SK-N-SH treated with all-trans-retinoic acid at 6 μM for 48 hours (cell line): ENCODE data around the gene MT1G.

Source experiments
- ATAC-seq: fragments of 200-7000 bp; cut with Tn5 transposase; 3 replicates; pipeline ENCODE4 v1.9.1; 2020; ENCODE audit warnings: mild to moderate bottlenecking, moderate library complexity
- ARNTL ChIP-seq: fragments of 450-650 bp; formaldehyde crosslinking; IDR thresholded peaks from 2 replicates; pipeline ENCODE4 v1.5.0; 2020; ENCODE audit warnings: low read depth, mild to moderate bottlenecking, moderate library complexity, borderline replicate concordance
- BACH2 ChIP-seq: fragments of 250-450 bp; sonication (Bioruptor Pico); IDR thresholded peaks from 2 replicates; pipeline ENCODE4 v1.9.0; 2021; ENCODE audit warnings: mild to moderate bottlenecking, borderline replicate concordance
- ESRRG ChIP-seq: fragments of 250-450 bp; sonication (Bioruptor Pico); IDR thresholded peaks from 2 replicates; pipeline ENCODE4 v1.6.1; 2021; ENCODE audit warnings: mild to moderate bottlenecking
- ISL1 ChIP-seq: fragments of 250-450 bp; sonication (Bioruptor Pico); IDR thresholded peaks from 2 replicates; pipeline ENCODE4 v2.1.2; 2022; ENCODE audit warnings: mild to moderate bottlenecking, moderate library complexity
- OSR1 ChIP-seq: fragments of 250-450 bp; sonication (Bioruptor Pico); IDR thresholded peaks from 2 replicates; pipeline ENCODE4 v1.8.0; 2022; ENCODE audit warnings: moderate library complexity, mild to moderate bottlenecking, inconsistent platforms
- PPARA ChIP-seq: fragments of 250-450 bp; sonication (Bioruptor Pico); IDR thresholded peaks from 2 replicates; pipeline ENCODE4 v1.5.0; 2020; ENCODE audit warnings: mild to moderate bottlenecking, borderline replicate concordance
- RARB ChIP-seq: fragments of 250-450 bp; sonication (Bioruptor Pico); IDR thresholded peaks from 2 replicates; pipeline ENCODE4 v1.8.0; 2021; ENCODE audit warnings: mild to moderate bottlenecking, moderate library complexity
- SNAI2 ChIP-seq: fragments of 250-450 bp; sonication (Bioruptor Pico); IDR thresholded peaks from 2 replicates; pipeline ENCODE4 v1.5.0; 2020; ENCODE audit warnings: mild to moderate bottlenecking, moderate library complexity
- TCF4 ChIP-seq: fragments of 250-450 bp; sonication (Bioruptor Pico); IDR thresholded peaks from 2 replicates; pipeline ENCODE4 v1.8.0; 2021; ENCODE audit warnings: mild to moderate bottlenecking, moderate library complexity, borderline replicate concordance
- ZC3H10 ChIP-seq: fragments of 250-450 bp; sonication (Bioruptor Pico); IDR thresholded peaks from 2 replicates; pipeline ENCODE4 v1.5.1; 2021; ENCODE audit warnings: mild to moderate bottlenecking, moderate library complexity
- ZFP3 ChIP-seq: fragments of 250-450 bp; sonication (Bioruptor Pico); IDR thresholded peaks from 2 replicates; pipeline ENCODE4 v1.5.0; 2020; ENCODE audit warnings: mild to moderate bottlenecking, moderate library complexity
- ZFP30 ChIP-seq: fragments of 450-650 bp; formaldehyde crosslinking; IDR thresholded peaks from 2 replicates; pipeline ENCODE4 v1.5.0; 2022; ENCODE audit warnings: mild to moderate bottlenecking, moderate library complexity
- ZNF565 ChIP-seq: fragments of 450-650 bp; formaldehyde crosslinking; conservative IDR thresholded peaks from 2 replicates; pipeline ENCODE4 v1.5.0; 2020; ENCODE audit warnings: low read depth, mild to moderate bottlenecking, moderate library complexity
- ZNF70 ChIP-seq: fragments of 450-650 bp; formaldehyde crosslinking; IDR thresholded peaks from 2 replicates; pipeline ENCODE4 v1.5.0; 2020; ENCODE audit warnings: mild to moderate bottlenecking, moderate library complexity
- ZNF8 ChIP-seq: fragments of 450-650 bp; formaldehyde crosslinking; IDR thresholded peaks from 2 replicates; pipeline ENCODE4 v1.5.0; 2020; ENCODE audit warnings: mild to moderate bottlenecking, moderate library complexity
- TF ChIP-seq, protein P1 (sequence below): fragments of 250-450 bp; sonication (Bioruptor Pico); IDR thresholded peaks from 2 replicates; pipeline ENCODE4 v1.5.0; 2020; ENCODE audit warnings: mild to moderate bottlenecking, moderate library complexity
- TF ChIP-seq, protein P2 (sequence below): fragments of 250-450 bp; sonication (Bioruptor Pico); IDR thresholded peaks from 2 replicates; pipeline ENCODE4 v1.8.0; 2020; ENCODE audit warnings: mild to moderate bottlenecking, moderate library complexity, borderline replicate concordance
- TF ChIP-seq, protein P3 (sequence below): fragments of 250-450 bp; sonication (Bioruptor Pico); IDR thresholded peaks from 2 replicates; pipeline ENCODE4 v1.5.1; 2020; ENCODE audit warnings: low read depth, mild to moderate bottlenecking, moderate library complexity
- TF ChIP-seq, protein P4 (sequence below): fragments of 250-450 bp; sonication (Bioruptor Pico); IDR thresholded peaks from 2 replicates; pipeline ENCODE4 v1.8.0; 2021; ENCODE audit warnings: low read depth, mild to moderate bottlenecking, moderate library complexity, borderline replicate concordance
- TF ChIP-seq, protein P5 (sequence below): fragments of 250-450 bp; sonication (Bioruptor Pico); IDR thresholded peaks from 2 replicates; pipeline ENCODE4 v1.5.1; 2021; ENCODE audit warnings: mild to moderate bottlenecking, moderate library complexity

MT1G gene

DNA sequence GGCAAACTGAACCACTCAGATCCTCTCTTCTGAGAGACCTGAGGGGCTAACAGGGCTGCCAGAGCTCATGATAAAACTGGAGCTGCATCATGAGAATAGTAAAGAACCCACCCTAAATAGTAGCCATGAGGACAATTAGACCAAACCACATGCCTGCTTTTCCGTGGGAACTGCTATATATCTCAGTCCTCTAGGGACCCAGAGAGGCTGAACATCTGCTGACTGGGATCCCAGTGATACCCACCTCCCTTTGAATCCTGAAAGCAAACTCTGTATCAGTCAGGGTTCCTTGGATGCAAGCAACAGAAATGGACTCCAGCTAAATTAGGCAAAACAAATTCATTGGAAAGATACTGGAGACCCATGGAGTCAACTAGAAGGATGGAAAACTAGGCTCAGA lies 20.9 kb upstream of the MT1G start (continued):
- TF ChIP-seq, protein P1, sequence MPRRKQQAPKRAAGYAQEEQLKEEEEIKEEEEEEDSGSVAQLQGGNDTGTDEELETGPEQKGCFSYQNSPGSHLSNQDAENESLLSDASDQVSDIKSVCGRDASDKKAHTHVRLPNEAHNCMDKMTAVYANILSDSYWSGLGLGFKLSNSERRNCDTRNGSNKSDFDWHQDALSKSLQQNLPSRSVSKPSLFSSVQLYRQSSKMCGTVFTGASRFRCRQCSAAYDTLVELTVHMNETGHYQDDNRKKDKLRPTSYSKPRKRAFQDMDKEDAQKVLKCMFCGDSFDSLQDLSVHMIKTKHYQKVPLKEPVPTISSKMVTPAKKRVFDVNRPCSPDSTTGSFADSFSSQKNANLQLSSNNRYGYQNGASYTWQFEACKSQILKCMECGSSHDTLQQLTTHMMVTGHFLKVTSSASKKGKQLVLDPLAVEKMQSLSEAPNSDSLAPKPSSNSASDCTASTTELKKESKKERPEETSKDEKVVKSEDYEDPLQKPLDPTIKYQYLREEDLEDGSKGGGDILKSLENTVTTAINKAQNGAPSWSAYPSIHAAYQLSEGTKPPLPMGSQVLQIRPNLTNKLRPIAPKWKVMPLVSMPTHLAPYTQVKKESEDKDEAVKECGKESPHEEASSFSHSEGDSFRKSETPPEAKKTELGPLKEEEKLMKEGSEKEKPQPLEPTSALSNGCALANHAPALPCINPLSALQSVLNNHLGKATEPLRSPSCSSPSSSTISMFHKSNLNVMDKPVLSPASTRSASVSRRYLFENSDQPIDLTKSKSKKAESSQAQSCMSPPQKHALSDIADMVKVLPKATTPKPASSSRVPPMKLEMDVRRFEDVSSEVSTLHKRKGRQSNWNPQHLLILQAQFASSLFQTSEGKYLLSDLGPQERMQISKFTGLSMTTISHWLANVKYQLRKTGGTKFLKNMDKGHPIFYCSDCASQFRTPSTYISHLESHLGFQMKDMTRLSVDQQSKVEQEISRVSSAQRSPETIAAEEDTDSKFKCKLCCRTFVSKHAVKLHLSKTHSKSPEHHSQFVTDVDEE, result no peak
- TF ChIP-seq OSR1 (CRISPR knock-in tag), result no peak
- no peak for TF ChIP-seq PPARA (CRISPR knock-in tag)
- no peak for TF ChIP-seq ZNF70 (CRISPR knock-in tag)
- TF ChIP-seq ARNTL (CRISPR knock-in tag), result no peak

DNA sequence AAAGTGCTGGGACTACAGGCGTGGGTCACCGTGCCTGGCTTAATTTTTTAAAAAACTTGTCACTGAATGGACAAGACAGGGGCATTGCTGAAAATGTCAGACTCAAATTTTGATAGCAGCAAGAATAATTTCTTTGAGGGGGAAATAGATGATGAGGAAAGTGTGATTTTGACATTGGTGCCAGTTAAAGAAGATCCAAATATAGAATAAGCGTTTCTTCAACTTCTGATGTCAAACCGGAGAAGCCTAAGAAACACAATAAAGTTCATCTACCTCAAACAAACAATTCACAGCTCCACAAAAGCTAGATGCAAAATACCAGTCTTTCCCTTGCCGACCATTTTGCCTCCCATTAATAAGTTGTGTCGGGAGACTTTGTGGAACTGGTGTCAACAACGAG lies 18.9 kb upstream of the MT1G start:
- ATAC-seq, result no peak

DNA sequence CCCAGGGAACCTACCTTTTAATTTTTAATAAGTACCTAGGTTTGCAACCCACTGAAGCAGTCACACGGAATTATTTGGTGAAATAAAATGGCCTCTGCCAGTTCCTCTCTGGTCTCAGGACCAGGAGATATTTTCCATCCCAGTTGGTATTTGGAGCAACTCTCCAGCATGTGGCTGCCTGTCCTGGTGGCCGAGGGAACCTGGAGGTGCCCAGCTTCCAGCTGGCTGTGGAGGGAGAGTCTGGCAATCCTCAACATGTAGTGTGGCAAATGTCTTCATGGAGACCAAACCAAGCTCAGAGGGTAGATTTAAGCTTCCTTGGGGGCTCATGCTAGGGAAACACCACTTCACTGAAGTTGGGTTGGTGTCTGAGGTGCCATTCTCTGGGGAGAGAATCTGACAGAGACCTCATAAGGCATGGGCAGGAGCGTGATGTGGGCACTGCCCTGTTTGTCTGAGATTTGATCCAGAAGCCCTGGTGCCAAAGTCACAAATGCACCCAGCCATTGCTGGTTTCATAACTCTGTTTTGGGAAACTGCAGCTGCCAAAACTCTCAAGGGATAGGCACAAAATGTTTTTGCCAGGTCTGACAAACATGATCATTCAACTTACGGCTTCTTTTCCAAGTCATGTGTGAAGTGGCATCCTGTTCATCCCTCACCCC lies 17.2 kb upstream of the MT1G start:
- TF ChIP-seq BACH2 (CRISPR knock-in tag), result no peak
- TF ChIP-seq RARB (CRISPR knock-in tag), result no peak
- no peak for TF ChIP-seq ZFP3
- TF ChIP-seq, protein P2, sequence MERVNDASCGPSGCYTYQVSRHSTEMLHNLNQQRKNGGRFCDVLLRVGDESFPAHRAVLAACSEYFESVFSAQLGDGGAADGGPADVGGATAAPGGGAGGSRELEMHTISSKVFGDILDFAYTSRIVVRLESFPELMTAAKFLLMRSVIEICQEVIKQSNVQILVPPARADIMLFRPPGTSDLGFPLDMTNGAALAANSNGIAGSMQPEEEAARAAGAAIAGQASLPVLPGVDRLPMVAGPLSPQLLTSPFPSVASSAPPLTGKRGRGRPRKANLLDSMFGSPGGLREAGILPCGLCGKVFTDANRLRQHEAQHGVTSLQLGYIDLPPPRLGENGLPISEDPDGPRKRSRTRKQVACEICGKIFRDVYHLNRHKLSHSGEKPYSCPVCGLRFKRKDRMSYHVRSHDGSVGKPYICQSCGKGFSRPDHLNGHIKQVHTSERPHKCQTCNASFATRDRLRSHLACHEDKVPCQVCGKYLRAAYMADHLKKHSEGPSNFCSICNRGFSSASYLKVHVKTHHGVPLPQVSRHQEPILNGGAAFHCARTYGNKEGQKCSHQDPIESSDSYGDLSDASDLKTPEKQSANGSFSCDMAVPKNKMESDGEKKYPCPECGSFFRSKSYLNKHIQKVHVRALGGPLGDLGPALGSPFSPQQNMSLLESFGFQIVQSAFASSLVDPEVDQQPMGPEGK (CRISPR knock-in tag), result no peak
- no peak for ATAC-seq

More for the DNA sequence above, 18.9 kb upstream of the MT1G start:
- TF ChIP-seq, protein P3, sequence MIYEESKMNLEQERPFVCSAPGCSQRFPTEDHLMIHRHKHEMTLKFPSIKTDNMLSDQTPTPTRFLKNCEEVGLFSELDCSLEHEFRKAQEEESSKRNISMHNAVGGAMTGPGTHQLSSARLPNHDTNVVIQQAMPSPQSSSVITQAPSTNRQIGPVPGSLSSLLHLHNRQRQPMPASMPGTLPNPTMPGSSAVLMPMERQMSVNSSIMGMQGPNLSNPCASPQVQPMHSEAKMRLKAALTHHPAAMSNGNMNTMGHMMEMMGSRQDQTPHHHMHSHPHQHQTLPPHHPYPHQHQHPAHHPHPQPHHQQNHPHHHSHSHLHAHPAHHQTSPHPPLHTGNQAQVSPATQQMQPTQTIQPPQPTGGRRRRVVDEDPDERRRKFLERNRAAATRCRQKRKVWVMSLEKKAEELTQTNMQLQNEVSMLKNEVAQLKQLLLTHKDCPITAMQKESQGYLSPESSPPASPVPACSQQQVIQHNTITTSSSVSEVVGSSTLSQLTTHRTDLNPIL, result no peak
- TF ChIP-seq ESRRG (no peak), ISL1 (no peak), ZFP30 (CRISPR knock-in tag) (no peak), ZNF565 (CRISPR knock-in tag) (no peak), TCF4 (no peak), ZNF70 (CRISPR knock-in tag) (no peak), PPARA (CRISPR knock-in tag) (no peak)
- TF ChIP-seq, protein P4, sequence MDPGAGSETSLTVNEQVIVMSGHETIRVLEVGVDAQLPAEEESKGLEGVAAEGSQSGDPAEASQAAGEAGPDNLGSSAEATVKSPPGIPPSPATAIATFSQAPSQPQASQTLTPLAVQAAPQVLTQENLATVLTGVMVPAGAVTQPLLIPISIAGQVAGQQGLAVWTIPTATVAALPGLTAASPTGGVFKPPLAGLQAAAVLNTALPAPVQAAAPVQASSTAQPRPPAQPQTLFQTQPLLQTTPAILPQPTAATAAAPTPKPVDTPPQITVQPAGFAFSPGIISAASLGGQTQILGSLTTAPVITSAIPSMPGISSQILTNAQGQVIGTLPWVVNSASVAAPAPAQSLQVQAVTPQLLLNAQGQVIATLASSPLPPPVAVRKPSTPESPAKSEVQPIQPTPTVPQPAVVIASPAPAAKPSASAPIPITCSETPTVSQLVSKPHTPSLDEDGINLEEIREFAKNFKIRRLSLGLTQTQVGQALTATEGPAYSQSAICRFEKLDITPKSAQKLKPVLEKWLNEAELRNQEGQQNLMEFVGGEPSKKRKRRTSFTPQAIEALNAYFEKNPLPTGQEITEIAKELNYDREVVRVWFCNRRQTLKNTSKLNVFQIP (CRISPR knock-in tag), result no peak

DNA sequence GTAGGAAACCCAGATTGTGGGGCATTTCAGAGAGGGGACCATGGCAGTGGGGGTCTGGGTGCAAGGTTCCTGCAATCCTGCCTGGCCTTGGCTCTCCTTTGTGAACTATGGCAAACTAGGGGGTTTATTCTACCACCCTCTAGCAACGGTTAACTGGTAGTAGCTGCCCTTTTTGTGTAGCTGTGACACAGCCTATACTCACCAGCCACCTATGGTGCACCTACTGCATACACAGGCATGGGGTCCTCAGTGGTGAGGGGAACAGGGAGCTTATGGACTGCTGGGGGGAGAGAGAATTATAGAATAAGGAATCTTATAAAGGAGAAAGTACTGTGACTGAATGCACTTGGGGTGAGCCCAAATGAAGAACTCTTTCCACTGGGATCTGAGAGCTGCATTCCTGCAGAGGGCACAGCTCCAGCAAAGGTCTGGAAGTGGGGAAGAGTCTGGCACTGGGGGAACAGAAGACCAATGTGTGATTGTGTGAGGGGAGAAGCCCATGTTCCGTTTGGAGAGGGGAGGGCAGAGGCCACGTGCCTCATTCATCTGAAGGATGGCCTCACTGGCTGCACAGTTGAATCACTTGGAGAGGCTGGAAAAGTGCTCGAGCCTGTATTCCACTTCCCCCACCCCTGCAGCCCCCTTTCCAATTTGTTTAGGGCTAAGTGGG lies 16.5 kb upstream of the MT1G start:
- ATAC-seq, result no peak
- no peak for TF ChIP-seq PPARA (CRISPR knock-in tag)
- TF ChIP-seq ZC3H10 (CRISPR knock-in tag), result no peak
- no peak for TF ChIP-seq ZNF565 (CRISPR knock-in tag)
- TF ChIP-seq TCF4, result no peak
- no peak for TF ChIP-seq ESRRG
- no peak for TF ChIP-seq ZNF8 (CRISPR knock-in tag)
- TF ChIP-seq, protein P3, result no peak
- no peak for TF ChIP-seq ZFP3
- no peak for TF ChIP-seq SNAI2
- TF ChIP-seq, protein P5, sequence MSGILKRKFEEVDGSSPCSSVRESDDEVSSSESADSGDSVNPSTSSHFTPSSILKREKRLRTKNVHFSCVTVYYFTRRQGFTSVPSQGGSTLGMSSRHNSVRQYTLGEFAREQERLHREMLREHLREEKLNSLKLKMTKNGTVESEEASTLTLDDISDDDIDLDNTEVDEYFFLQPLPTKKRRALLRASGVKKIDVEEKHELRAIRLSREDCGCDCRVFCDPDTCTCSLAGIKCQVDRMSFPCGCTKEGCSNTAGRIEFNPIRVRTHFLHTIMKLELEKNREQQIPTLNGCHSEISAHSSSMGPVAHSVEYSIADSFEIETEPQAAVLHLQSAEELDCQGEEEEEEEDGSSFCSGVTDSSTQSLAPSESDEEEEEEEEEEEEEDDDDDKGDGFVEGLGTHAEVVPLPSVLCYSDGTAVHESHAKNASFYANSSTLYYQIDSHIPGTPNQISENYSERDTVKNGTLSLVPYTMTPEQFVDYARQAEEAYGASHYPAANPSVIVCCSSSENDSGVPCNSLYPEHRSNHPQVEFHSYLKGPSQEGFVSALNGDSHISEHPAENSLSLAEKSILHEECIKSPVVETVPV (CRISPR knock-in tag), result no peak
- no peak for TF ChIP-seq ARNTL (CRISPR knock-in tag)
- TF ChIP-seq, protein P2 (CRISPR knock-in tag), result no peak
- TF ChIP-seq ISL1, result no peak
- TF ChIP-seq, protein P4 (CRISPR knock-in tag), result no peak
